Jurkat, Clone E6-1 (cell line): ENCODE measurements around the gene TOX2.

Experiments
- DNase-seq: peaks from one replicate; pipeline ENCODE4 v3.0.0-alpha.2; 2011; ENCODE audit warnings: low read depth, low spot score
- H3K4me3 ChIP-seq: 2 replicates; pipeline ENCODE4 v1.5.1; 2011; ENCODE audit warnings: mild to moderate bottlenecking, low read length, control low read depth, moderate library complexity

The TOX2 gene

GRCh38 chr20:44009679-44009992, 95.0 kb downstream of the TOX2 start:
- DNase-seq, result no peak
- no peak overlapping the region for H3K4me3 ChIP-seq

DNA sequence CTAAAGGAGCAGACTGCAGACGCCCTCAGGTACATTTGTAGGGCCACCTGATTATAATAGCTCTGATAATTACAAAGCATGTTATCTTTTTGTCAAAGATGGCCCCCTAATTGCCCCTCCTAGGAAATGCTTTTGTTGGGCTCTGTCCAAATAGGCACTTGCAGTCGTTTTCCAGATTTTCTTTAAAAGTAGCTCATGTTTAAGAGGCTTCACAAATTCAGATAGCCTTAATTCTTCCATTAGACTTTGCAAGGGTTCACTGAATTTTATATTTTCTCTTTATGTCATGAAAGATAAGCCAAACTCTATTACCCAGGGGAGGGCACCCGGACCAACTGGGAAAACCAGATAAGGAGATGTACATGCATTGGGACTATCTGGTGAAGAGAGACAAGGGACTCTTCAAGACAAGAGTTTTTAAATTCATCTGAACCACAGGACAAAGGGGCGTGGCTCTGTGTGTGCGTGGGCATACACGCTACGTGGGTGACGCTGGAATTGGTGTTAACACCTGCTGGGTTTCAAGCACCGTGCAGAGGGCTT, 95.6 kb downstream of the TOX2 start:
- H3K4me3 ChIP-seq, result no peak overlapping the region
- no peak for DNase-seq

DNA sequence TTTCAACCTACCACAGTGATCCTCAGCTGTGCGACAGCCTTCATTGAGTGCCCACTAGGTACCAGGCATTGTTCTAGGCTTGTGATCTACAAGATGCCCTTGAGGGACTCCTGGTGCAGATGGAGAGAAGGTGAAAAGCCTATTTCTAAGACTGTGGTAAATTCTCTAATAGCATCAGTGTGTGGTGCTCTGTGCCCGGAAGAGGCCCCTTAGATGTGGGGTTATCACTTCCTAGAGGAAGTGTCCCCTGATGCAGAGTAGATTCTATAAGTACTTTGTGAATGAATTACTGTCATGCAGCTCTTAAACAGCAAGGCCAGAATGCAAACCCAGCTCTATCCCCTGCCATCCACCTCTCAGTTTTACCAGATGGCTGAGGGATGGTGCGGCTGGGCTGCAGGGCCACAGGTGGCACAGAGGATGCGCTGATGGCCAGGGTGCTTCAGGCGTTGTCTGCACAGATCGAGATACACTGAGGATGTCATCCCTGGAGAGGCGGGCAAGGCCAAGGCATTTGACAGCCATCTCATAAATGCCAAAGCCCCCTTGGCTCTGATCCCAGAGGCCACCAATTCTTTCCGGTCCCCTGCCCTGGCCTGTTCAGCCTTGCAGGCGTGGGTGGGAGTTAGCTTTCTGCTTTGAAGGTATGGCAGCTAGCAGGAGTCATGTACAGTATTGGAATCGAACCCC, 96.7 kb downstream of the TOX2 start:
- no peak overlapping the region for H3K4me3 ChIP-seq
- peak; percentile 72 for DNase-seq

DNA sequence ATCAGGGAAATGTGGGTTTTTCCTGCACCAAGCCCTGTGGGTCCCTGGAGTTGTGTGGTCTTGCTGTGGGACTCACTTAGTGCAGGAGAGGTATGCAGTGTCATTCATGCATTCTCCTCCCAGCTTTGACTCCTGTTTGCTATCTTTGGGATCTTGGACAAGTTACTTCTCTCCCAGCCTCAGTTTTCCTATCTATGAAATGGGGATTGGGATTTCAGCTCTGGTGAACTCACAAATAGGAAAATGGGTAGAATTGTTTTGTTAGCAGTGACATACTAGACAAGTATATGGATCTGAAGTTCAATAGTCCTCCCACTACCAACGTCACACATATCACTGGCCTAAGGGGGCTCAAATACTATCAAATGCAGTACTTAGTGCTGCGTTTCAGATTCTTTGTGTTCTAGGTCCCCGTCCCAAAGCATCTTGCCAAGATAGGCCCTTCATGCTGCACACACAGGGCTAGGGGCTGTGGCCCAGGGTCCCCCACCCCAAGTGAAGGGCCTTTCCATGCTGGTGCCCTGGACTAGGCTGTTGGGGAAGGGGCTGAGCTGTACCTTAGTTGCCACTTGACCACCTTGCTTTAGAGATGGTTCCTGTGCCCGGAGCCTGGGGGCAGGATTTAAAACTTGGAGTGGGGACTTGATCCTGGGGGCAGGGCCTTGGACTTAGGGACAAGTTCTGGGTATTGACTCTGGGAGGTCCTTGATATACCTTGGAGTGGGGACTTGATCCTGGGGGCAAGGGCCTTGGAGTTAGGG, 98.0 kb downstream of the TOX2 start:
- DNase-seq, result no peak
- H3K4me3 ChIP-seq, result no peak overlapping the region

GRCh38 chr20:44014807-44015732, 100.4 kb downstream of the TOX2 start:
- DNase-seq, result no peak

DNA sequence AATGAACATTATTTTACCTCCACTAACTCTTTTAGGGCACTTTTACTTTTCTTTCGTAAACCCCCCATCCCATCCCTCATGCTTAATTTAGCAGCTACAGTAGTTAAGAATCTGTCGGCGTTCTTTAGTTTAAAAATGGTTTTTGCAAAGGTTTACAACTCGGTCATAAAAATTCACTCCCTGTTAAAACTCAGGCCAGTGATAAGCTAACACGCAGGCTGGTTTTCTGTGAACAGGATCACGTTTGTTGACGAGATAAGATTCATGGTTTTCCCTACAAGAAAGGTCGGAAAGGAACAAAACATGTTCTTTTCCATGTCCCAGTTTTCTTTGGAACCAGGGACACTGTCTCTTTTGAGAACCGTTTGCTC, 101.1 kb downstream of the TOX2 start:
- DNase-seq, result no peak
- H3K4me3 ChIP-seq, result no peak overlapping the region

More at GRCh38 chr20:44014807-44015732, 100.4 kb downstream of the TOX2 start:
- no peak overlapping the region for H3K4me3 ChIP-seq

GRCh38 chr20:44016525-44016924, 101.9 kb downstream of the TOX2 start:
- no peak for DNase-seq
- H3K4me3 ChIP-seq, result no peak overlapping the region

GRCh38 chr20:44017211-44017610, 102.6 kb downstream of the TOX2 start:
- H3K4me3 ChIP-seq, result no peak overlapping the region
- DNase-seq, result no peak

DNA sequence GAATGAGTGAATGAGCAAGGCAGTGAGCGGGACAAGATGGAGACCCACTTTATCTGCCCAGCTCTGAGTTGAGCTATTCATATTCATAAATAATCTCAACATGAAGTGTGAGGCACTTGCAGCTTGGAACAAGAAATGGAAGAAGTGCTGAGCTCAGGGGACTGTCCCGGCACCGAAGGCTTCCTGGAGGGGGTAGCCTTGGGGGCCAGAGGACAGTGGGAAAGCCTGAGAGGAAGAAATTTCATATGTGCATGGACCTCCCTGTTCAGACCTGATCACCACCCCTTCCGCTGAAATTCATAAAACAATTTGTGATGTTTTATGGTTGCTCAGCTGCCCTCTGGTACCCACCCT, 103.2 kb downstream of the TOX2 start:
- no peak overlapping the region for H3K4me3 ChIP-seq

GRCh38 chr20:44018259-44018941, 103.7 kb downstream of the TOX2 start:
- no peak overlapping the region for H3K4me3 ChIP-seq

More for the DNA sequence above, 103.2 kb downstream of the TOX2 start:
- DNase-seq, result no peak

GRCh38 chr20:44018942-44019637, 104.4 kb downstream of the TOX2 start:
- no peak for DNase-seq
- H3K4me3 ChIP-seq, result peak overlapping the region; percentile 28

More at GRCh38 chr20:44018259-44018941, 103.7 kb downstream of the TOX2 start:
- DNase-seq, result no peak

- H3K4me3 ChIP-seq, result peak overlapping the region; percentile 28
- DNase-seq, result peak; percentile 92
These were observed 105.1 kb downstream of the TOX2 start for GRCh38 chr20:44019638-44020335.

- H3K4me3 ChIP-seq, result peak overlapping the region; percentile 28; the same call in 1 of the 2 replicates
These were observed 105.9 kb downstream of the TOX2 start for GRCh38 chr20:44020406-44021148.

GRCh38 chr20:44021186-44021585, 106.5 kb downstream of the TOX2 start:
- no peak for DNase-seq
- H3K4me3 ChIP-seq, result no peak overlapping the region

More at GRCh38 chr20:44020406-44021148, 105.9 kb downstream of the TOX2 start:
- no peak for DNase-seq

DNA sequence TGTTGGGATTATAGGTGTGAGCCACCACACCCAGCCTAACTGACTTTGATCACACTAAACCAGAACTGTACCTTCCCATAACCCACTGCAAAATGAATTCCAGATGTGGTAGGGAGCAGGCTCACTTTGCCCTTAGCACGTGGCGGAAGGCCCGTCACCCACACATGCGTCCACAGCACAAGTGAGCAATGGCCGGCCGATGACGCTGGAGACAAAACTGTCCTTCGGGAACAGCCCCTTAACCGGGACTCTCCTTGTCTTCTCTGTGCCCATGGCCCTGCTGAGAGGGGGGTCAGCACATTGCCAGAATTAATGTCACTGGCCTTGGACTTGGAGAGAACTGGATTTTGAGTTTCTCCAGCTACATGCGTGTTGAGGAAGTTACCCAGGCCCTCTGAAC, 107.2 kb downstream of the TOX2 start:
- DNase-seq, result no peak
- no peak overlapping the region for H3K4me3 ChIP-seq

GRCh38 chr20:44022464-44022863, 107.8 kb downstream of the TOX2 start:
- H3K4me3 ChIP-seq, result no peak overlapping the region
- no peak for DNase-seq
